Activated naive CD4-positive, alpha-beta T cell treated with anti-CD3 and anti-CD28 coated beads, Interleukin-2, amount 50 U/mL, for 24 hours (primary cell): ENCODE data around the gene FARP1.

Experiments
- H3K27ac Mint-ChIP-seq: one replicate; pipeline ENCODE4 v1.8.0; 2021; ENCODE audit warnings: mild to moderate bottlenecking, mixed read lengths
- H3K27me3 Mint-ChIP-seq: one replicate; pipeline ENCODE4 v1.8.0; 2021; ENCODE audit warnings: mixed read lengths
- H3K36me3 Mint-ChIP-seq: one replicate; pipeline ENCODE4 v1.8.0; 2021; ENCODE audit warnings: mixed read lengths
- H3K4me1 Mint-ChIP-seq: one replicate; pipeline ENCODE4 v1.8.0; 2021; ENCODE audit warnings: mixed read lengths
- H3K4me3 Mint-ChIP-seq: one replicate; pipeline ENCODE4 v1.8.0; 2021; ENCODE audit warnings: mild to moderate bottlenecking, mixed read lengths
- H3K9me3 Mint-ChIP-seq: one replicate; pipeline ENCODE4 v1.8.0; 2021; ENCODE audit warnings: mixed read lengths

The FARP1 gene

DNA sequence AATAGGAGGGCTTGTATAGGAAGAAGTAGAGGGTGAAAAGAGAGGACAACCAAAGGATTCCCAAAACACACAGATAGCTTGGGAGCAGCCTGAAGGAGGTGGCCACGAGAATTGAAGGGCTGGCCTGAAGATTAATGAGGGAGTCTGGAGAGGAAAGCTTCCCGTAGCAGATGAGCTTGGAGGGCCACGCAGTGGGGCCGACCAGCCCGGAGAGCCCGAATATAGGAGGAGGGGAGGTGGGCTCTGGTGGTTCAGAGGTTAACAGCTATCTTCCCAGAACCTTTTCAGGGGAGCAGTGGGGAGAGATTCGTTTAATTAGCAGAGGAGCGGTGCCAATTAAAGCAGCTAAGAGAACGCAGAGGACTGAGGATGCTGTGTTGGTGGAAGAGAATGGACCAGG lies 279.2 kb downstream of the FARP1 start:
- H3K4me1 Mint-ChIP-seq: no peaks in the 10 kb centered on the region
- H3K9me3 Mint-ChIP-seq: peaks cover 2% of the 10 kb centered on the region
- H3K4me3 Mint-ChIP-seq: no peak overlapping the region
- no peak overlapping the region for H3K27ac Mint-ChIP-seq
- H3K36me3 Mint-ChIP-seq: peaks cover 1% of the 10 kb centered on the region
- H3K27me3 Mint-ChIP-seq: peaks cover 3% of the 10 kb centered on the region

DNA sequence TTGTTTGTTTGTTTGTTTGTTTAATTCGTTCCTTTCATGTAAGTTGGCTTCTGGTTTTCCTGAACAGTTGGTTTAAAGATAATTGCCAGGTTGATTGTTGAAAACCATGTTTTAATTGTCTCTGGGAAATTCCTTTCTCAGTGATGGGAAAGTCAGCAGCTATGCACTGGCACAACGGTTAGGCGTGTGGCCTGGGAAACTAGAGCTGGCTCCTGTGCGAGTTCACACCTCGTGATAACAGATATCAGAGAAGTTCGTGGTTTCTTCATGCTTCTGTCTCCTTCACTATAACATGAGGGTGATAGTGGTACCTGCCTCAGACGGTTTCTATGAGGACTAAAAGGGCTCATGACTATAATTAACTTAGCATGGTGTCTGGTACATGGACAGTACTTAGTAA lies 280.5 kb downstream of the FARP1 start:
- no peak overlapping the region for H3K27ac Mint-ChIP-seq
- peaks cover 3% of the 10 kb centered on the region for H3K27me3 Mint-ChIP-seq
- no peak overlapping the region for H3K4me3 Mint-ChIP-seq
- no peaks in the 10 kb centered on the region for H3K4me1 Mint-ChIP-seq
- no peaks in the 10 kb centered on the region for H3K36me3 Mint-ChIP-seq
- no peaks in the 10 kb centered on the region for H3K9me3 Mint-ChIP-seq

DNA sequence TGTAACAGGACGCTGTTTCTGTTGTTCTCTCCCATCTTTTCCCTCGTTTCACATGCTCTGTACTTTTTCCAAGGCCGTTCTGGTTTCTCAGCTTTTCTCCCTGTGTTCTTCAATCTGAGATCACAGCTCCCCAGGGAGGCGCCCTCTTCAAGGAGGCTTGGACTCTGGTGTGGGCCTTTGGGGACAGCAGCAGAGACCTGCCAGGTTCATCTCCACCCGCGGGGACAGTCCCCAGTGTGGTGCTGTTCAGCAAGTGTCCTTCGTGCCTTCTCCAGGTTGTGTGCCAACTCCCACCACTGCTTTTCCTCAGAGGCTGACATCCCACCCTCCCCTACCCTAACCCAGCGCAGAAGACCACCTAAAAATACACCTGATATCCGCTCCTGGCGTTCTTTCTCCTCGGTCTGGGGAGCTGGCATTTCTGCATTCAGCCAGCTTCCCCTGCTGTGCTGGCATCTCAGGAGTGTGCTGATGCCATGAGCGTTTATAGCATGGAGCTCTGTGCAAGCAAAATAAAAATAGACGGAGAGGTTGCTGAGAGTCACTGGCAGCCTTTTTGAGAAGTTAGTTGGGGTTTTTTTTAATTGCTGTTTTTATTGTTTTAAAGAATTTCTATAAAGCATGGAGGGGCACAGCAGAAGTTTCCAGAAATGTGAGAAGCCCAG lies 284.6 kb downstream of the FARP1 start:
- no peaks in the 10 kb centered on the region for H3K9me3 Mint-ChIP-seq
- H3K4me3 Mint-ChIP-seq: no peak overlapping the region
- H3K36me3 Mint-ChIP-seq: no peaks in the 10 kb centered on the region
- peaks cover 4% of the 10 kb centered on the region for H3K27me3 Mint-ChIP-seq
- H3K4me1 Mint-ChIP-seq: peaks cover 5% of the 10 kb centered on the region
- H3K27ac Mint-ChIP-seq: peak overlapping the region; percentile 8

DNA sequence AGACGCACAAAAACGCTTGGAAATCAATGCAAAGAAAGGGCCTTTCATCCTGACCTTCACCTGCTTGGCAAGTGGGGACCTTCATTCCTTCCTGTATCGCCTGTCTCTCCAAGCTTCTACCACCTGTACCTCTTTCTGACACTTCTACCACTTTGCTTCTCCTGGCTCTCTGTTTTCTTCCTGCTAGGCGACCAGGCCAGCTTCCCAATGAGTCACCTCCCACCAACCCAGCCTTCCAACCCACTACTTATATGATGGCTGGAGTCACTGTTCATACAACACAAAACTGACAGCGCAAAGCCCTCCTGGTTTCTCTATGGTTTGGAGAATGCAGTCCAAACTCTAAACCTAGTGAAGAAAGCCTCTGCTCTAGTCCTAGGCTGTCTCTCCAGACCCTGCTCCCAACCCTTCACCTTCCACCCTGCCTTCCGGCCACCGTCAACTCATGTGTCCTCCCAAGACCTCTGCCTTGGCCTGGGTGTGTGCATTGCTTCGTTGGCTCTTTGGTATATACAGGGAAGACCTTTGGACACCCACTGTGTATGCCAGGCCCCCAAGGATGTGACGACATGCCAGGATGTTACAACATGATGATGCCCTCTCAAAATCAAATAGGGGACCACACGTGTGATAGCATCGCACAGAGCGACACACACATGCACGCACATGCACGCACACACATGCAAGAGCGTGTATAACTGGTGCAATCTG lies 285.5 kb downstream of the FARP1 start:
- no peaks in the 10 kb centered on the region for H3K9me3 Mint-ChIP-seq
- no peak overlapping the region for H3K4me3 Mint-ChIP-seq
- H3K36me3 Mint-ChIP-seq: no peaks in the 10 kb centered on the region
- peaks cover 4% of the 10 kb centered on the region for H3K27me3 Mint-ChIP-seq
- H3K27ac Mint-ChIP-seq: no peak overlapping the region
- H3K4me1 Mint-ChIP-seq: peaks cover 5% of the 10 kb centered on the region

DNA sequence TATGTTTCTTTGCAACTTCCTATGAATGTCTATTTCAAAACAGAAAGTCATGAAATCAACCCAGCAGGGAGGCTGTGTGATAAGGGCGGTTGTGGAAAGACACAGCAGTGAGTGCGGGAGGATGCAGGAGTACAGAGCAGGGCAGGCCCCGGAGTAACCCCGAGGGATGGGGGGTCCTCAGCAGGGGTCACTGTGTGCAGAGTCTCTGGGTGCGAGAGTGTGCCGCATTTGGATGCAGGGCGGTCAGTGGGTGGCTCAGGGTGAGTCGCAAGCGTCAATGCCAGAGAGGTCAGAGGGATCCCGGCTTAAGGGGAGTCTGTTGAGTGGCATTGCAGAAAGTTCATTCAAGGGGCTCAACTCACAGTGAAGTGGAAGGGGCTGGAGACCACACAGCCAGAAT lies 286.2 kb downstream of the FARP1 start:
- peaks cover 4% of the 10 kb centered on the region for H3K27me3 Mint-ChIP-seq
- H3K4me1 Mint-ChIP-seq: peaks cover 5% of the 10 kb centered on the region
- H3K9me3 Mint-ChIP-seq: no peaks in the 10 kb centered on the region
- H3K27ac Mint-ChIP-seq: no peak overlapping the region
- H3K36me3 Mint-ChIP-seq: no peaks in the 10 kb centered on the region
- no peak overlapping the region for H3K4me3 Mint-ChIP-seq

DNA sequence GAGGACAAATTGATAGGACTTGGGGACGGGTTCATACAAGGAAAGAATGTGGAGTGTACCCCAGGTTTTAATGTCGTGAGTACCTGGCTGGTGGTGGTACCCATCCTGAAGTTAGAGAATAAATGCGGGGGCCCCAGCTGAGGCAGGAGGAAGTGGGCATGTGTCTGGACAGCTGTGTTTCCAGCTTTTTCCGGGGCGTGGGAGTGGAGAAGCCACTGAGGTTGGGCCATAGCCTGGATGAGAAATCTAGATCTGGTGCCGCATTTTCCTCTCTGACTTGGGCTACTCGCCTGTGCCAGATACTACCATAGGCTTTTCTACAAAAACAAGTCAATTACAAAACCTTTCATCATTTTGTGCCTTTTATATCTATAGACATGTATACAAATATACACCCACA lies 286.6 kb downstream of the FARP1 start:
- Mint-ChIP-seq H3K27me3 (peaks cover 4% of the 10 kb centered on the region), H3K4me1 (peaks cover 5% of the 10 kb centered on the region)

DNA sequence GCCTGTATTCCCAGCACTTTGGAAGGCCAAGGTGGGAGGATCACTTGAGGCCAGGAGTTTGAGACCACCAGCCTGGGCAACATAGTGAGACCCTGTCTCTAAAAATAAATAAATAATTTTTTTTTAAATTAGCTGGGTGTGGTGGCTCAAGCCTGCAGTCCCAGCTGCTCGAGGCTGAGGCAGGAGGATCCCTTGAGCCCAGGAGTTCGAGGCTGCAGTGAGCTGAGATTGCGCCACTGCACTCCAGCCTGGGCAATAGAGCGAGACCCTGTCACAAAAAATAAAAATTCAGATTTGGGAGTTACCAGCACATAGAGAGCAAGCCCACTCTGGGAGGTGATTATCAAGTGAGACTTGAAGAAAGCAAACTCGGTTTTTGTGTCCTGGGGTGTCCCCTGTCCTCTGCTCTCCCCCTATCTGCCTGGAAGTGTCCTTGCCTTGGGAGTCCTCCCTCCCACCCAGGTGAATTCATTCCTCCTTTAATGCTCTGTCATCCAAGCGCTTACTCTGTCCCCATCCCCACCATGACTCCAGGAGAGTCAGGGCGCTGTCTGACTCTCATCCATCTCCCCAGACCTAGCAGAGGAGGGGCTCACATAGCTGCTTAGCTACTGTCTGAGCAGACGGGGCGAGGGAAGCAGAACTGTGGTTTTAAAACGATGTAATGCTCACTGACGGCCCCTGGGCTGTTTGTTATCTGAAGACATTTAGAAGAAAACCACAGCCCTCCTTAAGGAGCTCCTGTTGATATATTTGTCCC lies 287.3 kb downstream of the FARP1 start:
- Mint-ChIP-seq H3K4me1 (peaks cover 5% of the 10 kb centered on the region), H3K27ac (no peak overlapping the region), H3K4me3 (no peak overlapping the region), H3K36me3 (no peaks in the 10 kb centered on the region), H3K27me3 (peaks cover 4% of the 10 kb centered on the region), H3K9me3 (no peaks in the 10 kb centered on the region)

More for the DNA sequence above, 286.6 kb downstream of the FARP1 start:
- Mint-ChIP-seq H3K36me3 (no peaks in the 10 kb centered on the region), H3K4me3 (no peak overlapping the region), H3K27ac (no peak overlapping the region), H3K9me3 (no peaks in the 10 kb centered on the region)

DNA sequence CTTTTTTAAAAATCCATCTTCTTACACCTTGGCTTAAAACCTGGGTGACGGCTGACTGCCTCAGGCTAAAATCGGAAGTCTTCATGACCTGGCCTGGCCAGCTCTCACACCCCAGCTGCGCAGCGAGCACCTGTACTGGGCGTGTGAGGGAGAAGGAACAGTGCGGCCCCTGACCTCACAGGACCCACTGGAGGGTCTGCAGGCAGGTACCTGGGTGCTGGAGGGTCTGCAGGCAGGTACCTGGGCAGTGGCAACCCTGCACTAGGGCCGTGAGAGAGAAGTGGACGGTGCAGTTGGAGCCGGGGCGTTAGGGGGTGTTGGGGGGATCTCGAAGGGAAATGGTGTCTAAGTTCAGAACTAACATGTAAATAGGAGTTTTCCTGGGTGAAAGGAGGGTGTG lies 289.7 kb downstream of the FARP1 start:
- Mint-ChIP-seq H3K27ac (no peak overlapping the region), H3K4me1 (peaks cover 5% of the 10 kb centered on the region), H3K27me3 (peaks cover 1% of the 10 kb centered on the region), H3K4me3 (no peak overlapping the region), H3K9me3 (no peaks in the 10 kb centered on the region), H3K36me3 (no peaks in the 10 kb centered on the region)

DNA sequence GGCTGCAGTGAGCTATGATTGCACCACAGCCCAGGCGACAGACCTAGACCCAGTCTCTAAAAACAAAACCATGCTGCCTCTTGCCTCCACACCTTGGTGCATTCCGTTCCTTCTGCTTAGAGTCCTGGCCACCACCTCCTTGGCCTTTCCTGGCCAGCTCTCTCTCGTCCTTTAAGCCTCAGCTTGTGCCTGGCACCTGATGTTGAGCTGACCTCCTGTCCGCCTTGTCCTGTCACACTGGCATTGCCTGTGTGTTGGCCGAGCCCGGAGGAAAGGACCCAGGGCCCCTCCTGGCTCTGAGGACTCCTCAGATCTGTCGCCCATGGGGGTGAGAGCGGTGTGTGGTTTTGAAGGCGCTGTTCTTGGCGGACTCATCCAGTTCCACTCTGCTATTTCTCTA lies 290.8 kb downstream of the FARP1 start:
- H3K4me3 Mint-ChIP-seq: no peak overlapping the region
- H3K4me1 Mint-ChIP-seq: peaks cover 5% of the 10 kb centered on the region
- H3K27ac Mint-ChIP-seq: no peak overlapping the region
- no peaks in the 10 kb centered on the region for H3K36me3 Mint-ChIP-seq
- no peaks in the 10 kb centered on the region for H3K9me3 Mint-ChIP-seq
- peaks cover 1% of the 10 kb centered on the region for H3K27me3 Mint-ChIP-seq

DNA sequence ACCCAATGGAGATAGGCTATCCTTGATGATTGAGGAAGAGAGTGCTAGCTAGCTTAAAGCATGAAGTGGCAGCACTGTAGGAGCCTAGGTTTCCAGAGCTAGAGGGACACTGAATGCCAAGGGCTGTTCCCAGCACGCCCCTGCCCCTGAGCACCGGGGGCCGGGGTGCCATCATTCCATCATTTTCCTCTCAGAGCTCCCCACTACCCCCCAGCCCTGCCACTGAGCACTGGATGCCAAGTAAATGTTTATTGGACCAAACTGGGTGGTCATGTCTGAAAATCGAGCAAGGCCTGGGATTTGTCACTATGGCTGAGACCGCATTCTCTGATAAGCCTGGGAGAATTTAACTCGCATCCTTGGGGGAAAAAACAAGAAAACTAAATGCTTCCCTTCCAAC lies 291.2 kb downstream of the FARP1 start:
- Mint-ChIP-seq H3K27ac (no peak overlapping the region), H3K9me3 (no peaks in the 10 kb centered on the region), H3K36me3 (no peaks in the 10 kb centered on the region), H3K27me3 (no peaks in the 10 kb centered on the region), H3K4me1 (peaks cover 5% of the 10 kb centered on the region), H3K4me3 (no peak overlapping the region)

DNA sequence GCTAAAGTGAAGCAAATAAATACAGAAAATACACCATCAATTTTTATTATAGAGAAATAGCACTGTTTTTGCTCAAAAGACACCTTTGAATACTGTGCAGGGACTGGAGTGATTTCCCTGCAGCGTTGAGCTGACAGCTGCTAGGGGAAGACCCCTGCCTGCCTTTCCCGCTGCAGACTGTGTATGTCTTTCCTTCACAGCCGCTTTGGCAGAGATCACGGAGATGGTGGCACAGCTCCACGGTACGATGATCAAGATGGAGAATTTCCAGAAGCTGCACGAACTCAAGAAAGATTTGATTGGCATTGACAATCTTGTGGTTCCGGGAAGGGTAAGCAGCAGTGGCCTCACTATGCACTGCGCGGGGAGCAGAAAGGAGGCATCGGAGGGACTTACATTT lies 292.5 kb downstream of the FARP1 start:
- H3K9me3 Mint-ChIP-seq: no peaks in the 10 kb centered on the region
- no peaks in the 10 kb centered on the region for H3K36me3 Mint-ChIP-seq
- H3K4me3 Mint-ChIP-seq: no peak overlapping the region
- no peaks in the 10 kb centered on the region for H3K27me3 Mint-ChIP-seq
- H3K27ac Mint-ChIP-seq: no peak overlapping the region
- H3K4me1 Mint-ChIP-seq: peaks cover 5% of the 10 kb centered on the region

DNA sequence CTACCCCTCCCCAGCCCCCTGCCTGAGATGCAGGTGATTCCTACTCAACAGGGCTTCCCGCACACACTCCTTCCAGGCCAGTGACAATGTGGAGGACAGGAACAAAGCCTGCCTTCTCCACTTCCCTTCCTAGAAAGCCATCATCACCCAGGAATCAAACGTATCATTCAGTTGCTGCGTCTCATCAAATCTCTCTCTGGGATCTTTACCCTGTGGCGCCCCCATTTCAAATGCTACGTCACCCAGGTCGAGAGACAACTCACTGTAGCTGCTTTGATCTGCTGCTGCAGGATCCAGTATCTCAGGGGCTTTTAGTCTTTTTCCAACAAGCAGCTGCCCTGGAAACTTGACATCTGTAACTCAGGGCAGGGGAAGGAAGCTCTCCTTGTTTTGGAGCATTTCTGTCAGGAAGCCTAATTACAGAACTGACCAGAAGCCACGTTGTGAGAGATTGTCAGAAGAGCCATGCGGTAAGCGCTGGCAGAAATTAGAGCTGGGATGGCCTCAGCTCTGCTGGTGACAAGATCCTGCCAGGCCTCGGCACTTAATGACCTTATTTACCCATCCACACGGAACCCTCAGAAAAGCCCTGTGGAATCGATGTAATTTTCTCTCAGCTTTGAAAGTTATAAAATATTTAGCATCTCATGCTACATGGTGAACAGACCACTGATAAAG lies 293.5 kb downstream of the FARP1 start:
- no peaks in the 10 kb centered on the region for H3K36me3 Mint-ChIP-seq
- no peaks in the 10 kb centered on the region for H3K27me3 Mint-ChIP-seq
- peaks cover 5% of the 10 kb centered on the region for H3K4me1 Mint-ChIP-seq
- no peak overlapping the region for H3K27ac Mint-ChIP-seq
- no peak overlapping the region for H3K4me3 Mint-ChIP-seq
- H3K9me3 Mint-ChIP-seq: no peaks in the 10 kb centered on the region

DNA sequence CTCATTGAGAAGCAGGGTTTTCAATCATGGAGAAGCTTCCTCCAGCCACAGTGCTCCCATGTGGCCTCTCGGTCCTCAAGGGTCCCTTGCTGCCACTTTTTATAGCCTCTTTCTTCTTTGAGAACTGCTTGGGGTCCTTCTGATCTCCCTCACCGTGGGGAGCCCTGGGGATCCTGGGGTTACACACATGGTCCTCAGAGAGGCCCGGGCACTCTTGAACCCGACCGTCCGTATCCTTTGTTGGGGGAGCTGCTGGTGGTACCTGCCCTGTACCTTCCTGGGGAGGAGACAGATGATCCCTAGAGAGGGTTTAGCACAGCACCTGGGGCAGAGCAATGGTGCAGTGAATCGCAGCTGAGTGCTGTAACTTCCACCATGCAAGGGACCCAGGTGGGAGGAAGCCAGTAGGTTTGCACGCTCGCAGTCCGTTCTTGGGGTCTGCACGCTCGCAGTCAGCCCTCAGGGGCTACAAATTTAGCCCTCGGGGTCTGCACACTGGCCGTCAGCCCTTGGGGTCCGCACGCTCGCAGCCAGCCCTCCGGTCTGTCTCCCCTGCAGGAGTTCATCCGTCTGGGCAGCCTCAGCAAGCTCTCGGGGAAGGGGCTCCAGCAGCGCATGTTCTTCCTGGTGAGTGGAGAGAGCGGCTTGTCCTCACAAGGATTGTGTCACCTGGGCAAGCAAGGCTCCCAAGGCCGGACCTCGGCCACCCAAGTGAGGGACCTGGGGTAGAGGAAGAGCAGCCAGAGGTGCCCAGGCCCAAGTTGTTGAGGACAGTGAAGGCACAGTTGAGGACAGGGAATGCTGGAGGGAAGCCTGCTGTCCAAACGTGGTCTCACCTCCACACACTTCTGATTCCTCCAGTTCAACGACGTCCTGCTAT lies 295.6 kb downstream of the FARP1 start:
- H3K36me3 Mint-ChIP-seq: no peaks in the 10 kb centered on the region
- H3K27me3 Mint-ChIP-seq: no peaks in the 10 kb centered on the region
- no peak overlapping the region for H3K27ac Mint-ChIP-seq
- H3K4me1 Mint-ChIP-seq: no peaks in the 10 kb centered on the region
- no peaks in the 10 kb centered on the region for H3K9me3 Mint-ChIP-seq
- no peak overlapping the region for H3K4me3 Mint-ChIP-seq

DNA sequence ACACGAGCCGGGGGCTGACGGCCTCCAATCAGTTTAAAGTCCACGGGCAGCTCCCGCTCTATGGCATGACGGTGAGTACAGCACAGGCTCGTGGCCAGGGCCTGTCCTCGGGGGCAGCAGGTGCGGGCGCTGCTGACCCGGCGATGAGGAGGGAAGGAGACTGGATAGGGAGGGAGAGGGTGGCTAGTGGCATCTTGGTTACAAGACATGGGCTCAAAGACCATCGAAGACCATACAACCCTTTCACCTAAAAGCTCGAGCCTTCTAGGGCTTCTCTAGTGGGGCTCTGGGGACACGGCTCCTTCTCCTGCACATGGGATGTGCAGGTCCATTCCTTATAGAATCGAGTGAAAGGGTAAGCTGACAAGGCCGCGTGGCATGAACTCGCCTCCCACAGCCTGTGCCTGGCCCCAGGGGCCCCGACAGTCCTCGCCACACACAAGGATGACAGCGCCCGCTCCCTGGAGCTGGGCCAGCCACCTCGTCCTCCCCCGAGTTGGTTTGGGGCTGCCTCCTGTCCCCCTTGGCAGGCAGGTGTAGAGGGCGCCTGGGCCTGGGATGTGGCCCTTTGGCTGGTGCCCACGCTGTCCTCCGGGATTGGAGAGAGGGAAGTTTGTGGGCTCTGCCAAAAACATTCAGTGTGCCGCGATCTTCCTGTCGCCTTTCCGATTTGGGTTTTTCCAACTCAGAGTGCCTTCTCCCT lies 296.4 kb downstream of the FARP1 start:
- Mint-ChIP-seq H3K4me3 (no peak overlapping the region), H3K4me1 (peaks cover 3% of the 10 kb centered on the region), H3K27ac (no peak overlapping the region), H3K9me3 (no peaks in the 10 kb centered on the region), H3K27me3 (no peaks in the 10 kb centered on the region), H3K36me3 (no peaks in the 10 kb centered on the region)
